NT2/D1 (cell line): Measurements from ENCODE around the gene LCNL1.

Experiments
- YY1 ChIP-seq: IDR thresholded peaks from 2 replicates; pipeline ENCODE4 v1.6.1; 2011; ENCODE audit not compliant: insufficient read length, insufficient read depth
- ZNF274 ChIP-seq: IDR thresholded peaks from 2 replicates; pipeline ENCODE4 v1.6.1; 2011; ENCODE audit warnings: mild to moderate bottlenecking, low read depth, low read length

- no peak for TF ChIP-seq ZNF274
- no peak for TF ChIP-seq YY1
These were observed 29.0 kb upstream of the LCNL1 start for GRCh38 chr9:136953771-136954269.
